ENCODE measurements around the gene HTRA3.
A peak's percentile ranks its signal among the peaks of the same experiment; 100 is the strongest.

HTRA3 gene

DNA sequence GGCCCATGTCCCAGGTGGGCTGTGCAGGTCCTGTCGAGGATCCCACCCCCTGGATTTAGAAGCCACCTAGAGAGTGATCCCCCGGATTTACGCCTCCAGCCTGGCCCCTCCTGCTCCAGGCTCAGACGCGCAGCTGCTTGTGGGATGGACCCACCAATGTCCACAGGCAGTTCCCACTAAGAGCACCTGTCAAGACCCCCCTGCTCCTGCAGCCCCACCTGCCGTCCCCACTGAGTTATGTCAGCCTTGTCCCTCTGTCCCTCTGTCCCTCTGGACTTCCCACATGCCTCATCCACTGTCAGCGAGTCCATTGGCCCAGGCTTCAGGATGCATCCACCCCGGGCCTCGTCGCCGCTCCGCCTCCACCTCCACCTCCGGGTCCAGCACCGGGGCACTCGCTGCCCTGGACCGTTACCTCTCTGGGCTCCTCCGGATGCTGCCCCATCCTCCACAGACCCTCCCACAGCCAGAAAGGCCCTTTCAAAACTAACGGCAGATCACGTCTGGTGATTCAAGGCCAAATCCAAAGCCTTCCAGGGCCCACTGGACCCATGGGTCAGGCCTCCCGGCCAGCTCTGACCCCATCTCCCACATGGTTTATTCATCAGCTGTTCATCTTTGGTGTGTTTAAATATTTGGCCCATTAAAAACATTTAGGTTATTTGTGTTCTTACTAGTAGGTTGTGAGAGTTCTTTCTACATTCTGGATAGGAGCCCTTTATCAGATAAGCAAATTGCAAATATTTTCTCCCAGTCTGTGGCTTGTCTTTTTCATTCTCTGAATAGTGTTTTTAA, 28.3 kb downstream of the HTRA3 start:
- no peak for DNase-seq

- DNase-seq = no peak
Observed at GRCh38 chr4:8300832-8301231, 31.3 kb downstream of the HTRA3 start.

DNA sequence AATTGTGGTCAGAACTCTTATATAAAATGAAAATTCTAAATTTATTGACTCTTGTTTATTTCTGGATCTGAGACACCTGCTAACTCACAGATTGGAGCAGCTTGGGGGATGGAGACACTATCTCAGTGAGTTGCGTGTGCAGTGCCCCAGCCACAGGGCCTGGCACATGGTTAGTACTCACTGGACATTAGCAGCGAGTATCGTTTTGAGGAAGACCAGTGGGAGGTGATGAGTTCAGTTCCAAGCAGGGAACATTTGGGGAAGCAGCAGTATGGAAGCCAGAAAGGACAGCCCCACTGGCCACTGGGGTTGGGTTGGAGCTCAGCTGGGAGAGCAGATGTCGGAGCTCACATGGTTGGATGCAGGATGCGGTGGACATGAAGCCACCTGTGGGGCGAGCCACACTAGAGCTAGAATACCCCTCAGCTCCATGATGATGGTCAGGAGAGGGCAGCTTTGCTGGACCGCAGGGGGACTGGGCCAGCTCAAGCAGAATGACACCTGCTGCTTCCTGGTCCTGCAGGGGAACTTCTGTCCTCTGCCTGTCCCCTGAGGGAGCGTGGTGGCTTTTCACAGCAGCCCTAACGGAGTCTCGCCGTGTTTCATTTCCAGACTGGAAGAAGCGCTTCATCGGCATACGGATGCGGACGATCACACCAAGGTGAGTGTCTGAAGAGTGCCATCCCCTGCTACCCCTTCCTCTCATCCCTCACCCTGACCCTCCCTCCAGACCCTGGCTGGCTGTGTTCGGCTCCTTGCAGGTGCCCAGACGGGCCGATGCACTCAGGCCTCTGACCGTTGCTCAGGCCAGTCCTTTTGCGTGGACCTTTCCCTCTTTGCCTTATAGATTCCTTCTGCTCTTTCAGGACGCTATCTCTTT, 32.5 kb downstream of the HTRA3 start:
- DNase-seq = no peak

GRCh38 chr4:8303081-8303480, 33.5 kb downstream of the HTRA3 start:
- no peak for DNase-seq

GRCh38 chr4:8303485-8304281, 34.1 kb downstream of the HTRA3 start:
- peak; percentile 3 for DNase-seq

GRCh38 chr4:8304827-8305695, 35.5 kb downstream of the HTRA3 start:
- no peak for DNase-seq

- DNase-seq = no peak
Observed at GRCh38 chr4:8305851-8306471, 36.4 kb downstream of the HTRA3 start.

DNA sequence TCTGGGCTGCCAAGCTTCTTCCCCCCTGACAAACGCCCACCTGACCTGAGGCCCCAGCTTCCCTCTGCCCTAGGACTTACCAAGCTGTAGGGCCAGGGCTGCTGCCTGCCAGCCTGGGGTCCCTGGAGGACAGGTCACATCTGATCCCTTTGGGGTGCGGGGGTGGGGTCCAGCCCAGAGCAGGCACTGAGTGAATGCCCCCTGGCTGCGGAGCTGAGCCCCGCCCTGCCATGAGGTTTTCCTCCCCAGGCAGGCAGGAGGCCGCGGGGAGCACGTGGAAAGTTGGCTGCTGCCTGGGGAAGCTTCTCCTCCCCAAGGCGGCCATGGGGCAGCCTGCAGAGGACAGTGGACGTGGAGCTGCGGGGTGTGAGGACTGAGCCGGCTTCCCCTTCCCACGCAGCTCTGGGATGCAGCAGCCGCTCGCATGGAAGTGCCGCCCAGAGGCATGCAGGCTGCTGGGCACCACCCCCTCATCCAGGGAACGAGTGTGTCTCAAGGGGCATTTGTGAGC, 37.0 kb downstream of the HTRA3 start:
- DNase-seq = no peak

DNA sequence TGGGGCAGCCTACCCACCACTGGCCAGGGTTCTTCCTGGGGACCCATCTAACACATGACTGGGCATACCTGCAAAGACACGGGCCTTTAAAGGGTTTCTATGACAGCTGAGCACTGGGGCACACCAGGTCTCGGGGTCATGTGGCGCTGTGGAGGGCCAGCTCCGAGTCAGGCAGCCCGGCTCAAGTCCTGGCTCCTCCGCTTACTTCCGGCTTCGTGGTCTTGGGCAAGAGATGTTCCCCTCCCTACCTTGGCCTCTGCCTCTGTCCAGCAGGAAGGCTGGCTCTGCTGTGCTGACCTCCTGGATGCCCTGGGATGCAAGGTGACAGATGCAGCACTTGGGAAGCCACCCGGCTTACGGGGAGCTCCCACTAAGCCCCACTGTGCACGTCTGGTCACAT, 37.6 kb downstream of the HTRA3 start:
- no peak for DNase-seq

DNA sequence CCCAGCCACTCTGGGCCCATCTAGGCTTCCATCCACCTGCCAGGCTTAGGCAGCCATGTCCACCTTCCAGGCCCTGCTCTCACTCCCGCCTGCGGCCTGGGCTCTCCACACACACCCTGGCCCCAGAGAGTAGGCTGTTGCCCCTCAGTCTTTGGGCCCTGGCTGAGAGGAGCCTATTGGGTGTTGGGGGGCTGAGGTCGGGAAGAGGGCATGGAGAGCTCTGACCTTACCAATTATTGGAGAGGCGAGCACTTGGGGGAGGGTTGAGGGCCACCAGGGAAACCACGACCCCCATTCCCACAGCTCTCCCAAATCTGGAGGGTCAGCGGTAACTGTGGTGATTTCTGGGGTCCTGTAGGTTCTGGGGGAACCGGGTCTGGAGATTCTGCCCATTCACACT, 38.2 kb downstream of the HTRA3 start:
- DNase-seq = no peak

DNA sequence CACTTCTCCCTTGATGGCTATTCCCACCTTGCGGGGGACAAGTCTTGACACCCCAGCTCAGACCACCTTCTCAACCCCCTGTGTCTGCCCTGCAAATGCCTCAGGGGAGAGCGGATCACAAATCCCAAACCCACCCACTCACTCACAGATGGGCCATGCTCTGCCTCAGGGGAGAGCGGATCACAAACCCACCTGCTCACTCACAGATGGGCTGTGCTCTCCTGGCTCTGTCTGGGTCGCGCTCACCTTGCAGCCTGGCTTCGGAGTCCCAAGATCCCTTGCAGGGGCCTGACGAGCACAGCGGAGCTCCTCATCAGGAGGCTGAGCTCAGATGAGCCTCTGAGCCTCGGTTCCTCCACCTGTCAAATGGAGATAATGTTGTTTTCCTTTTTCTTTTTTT, 38.6 kb downstream of the HTRA3 start:
- DNase-seq = no peak

GRCh38 chr4:8308856-8309771, 39.6 kb downstream of the HTRA3 start:
- DNase-seq = no peak

DNA sequence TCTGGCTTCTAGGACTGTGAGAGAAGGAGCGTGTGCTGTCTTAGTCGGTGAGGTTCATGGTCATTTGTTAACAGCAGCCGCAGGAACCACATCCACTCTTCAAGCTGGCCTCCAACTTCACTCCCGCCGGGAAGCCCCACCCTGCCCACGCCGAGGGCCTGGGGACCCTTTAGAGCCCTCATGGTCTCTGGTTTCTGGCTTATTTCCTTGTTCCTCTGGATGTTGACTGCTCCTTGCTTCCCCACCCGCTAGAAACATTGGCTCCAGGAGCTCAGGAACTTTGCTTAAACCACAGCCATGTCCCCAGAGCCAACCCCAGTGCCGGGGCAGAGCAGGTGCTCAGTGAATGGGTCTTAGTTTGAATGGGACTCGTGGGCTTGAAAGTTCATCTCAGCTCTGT, 40.8 kb downstream of the HTRA3 start:
- no peak for DNase-seq

DNA sequence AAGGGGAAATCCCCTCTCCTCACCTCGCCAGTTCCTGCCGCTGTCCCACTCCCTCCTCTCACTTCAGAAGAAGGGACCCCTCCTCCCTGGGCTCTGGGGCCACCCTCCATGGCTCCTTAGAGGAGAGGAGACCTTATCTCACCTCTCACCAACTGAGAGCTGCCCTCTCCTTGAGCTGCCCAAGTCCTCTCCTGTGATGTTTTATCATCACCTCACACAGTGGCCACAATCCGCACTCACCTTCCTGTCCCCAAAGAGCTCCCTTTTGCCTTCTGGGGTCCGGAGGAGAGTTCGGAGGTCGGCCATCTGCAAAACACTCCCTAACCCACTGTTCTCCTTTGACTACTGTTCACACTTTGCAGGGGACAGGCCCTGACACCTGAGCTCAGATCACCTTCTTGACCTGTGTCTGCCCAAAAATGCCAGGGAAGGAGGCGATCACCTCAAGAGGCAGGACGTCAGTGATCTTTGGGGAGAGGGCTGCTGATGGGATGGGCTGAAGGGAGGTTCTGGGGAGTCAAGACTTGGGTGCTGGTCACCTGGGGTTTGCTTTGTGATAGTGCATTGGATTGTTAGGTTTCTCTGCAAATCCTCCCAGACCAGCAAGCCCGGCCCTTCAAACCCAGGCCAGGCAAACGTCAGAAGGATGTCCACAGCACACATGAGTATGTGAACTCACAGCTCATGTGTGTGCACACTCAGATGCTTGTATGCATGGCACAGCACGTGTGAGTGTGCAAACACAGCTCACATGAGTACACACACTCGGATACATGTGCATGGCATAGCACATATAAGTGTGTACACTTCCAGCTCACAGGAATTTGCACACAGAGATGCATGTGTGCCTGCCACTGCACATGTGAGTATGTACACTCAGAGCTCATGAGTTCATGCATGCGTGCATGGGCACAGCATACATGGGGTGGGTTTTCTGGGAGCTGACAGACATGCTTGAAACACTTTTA, 41.8 kb downstream of the HTRA3 start:
- no peak for DNase-seq

DNA sequence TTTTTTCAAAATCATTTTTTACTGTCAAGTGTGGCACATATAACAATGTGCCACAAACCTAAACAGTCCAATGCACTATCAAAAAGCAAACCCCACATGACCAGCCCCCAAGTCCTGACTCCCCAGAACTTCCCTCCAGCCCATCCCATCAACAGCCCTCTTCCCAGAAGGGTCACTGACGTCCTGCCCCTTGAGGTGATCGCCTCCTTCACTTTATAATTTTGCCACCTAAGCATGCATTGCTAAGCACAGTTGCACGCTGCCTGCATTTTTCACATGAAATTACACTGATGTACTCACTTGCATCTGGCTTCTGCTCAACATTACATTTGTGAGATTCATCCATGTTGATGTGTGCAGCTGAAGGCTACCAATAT, 42.5 kb downstream of the HTRA3 start:
- no peak for DNase-seq

DNA sequence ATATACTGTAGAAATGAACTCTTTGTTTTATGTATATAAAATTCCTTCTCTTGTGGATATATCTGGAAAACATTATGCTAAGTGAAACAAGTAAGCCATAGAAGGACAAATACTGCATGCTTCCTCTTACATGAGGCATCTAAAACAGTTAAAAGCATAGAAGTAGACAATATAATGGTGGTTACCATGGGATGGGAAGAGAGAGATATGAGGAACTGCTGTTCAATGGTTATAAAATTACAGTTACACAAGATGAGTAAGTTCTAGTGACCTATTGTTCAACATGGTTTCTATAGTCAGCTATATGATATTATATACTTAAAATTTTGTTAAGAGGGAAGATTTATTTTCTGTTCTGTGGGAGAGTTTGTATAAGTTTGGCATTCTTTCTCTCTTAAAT, 43.4 kb downstream of the HTRA3 start:
- no peak for DNase-seq

DNA sequence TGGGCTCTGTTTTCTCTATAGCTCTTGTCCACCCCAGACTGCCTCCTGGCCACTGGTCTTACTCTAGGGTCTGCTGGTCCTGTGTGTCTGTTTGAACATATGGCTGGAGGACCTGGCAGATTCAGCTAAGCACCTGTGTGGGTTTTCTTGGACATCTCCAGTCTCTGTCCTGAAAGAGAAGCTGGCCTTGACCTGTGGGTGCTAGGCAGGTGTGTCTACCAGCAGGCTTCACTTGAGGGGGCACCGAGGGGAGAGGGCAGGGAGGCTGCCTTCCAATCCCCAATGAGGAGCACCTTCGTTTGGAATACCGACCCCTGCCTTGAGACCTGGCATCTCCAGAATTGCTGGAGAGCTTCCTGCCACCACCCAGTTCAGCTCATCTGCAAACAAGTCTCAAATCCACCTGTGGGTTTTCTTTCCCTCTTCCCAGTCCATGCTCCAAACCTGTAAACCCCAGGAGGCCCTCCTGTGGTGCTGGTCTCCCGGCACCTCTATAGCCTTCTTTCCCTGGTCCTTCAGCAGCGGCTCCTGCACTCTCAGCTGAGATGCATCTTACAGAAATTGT, 45.2 kb downstream of the HTRA3 start:
- no peak for DNase-seq

GRCh38 chr4:8315435-8316250, 46.1 kb downstream of the HTRA3 start:
- peak; percentile 75 for DNase-seq
